GM23338 (cell line): Measurements from ENCODE around the gene KNTC1. TPM values are rescaled to one million over a fixed set of nuclear protein-coding genes. Genes with fewer than 3 reads are reported as not detected.
A peak's percentile ranks its signal among the peaks of the same experiment; 100 is the strongest.

ENCODE experiments used
- ATAC-seq: fragments of 200-7000 bp; cut with Tn5 transposase; 3 replicates; pipeline ENCODE4 v1.9.1; 2020
- DNase-seq: peaks from one replicate; pipeline ENCODE4 v3.0.0-alpha.2; 2015; ENCODE audit warnings: low spot score
- H2AFZ ChIP-seq: fragments of 200-600 bp; sonication (generic); 2 replicates; pipeline ENCODE4 v1.8.0; 2016; ENCODE audit warnings: antibody characterized with exemption, mild to moderate bottlenecking, moderate library complexity
- H3F3A ChIP-seq: fragments of 200-600 bp; sonication (generic); replicated peaks from 2 replicates; pipeline ENCODE4 v1.8.0; 2017; ENCODE audit warnings: antibody characterized with exemption, mixed run types, low read depth
- H3K27ac ChIP-seq: fragments of 200-600 bp; sonication (generic); 2 replicates; pipeline ENCODE4 v1.6.1; 2016; ENCODE audit warnings: low read depth
- H3K27me3 ChIP-seq: fragments of 200-600 bp; sonication (generic); 2 replicates; pipeline ENCODE4 v1.8.0; 2016; ENCODE audit warnings: mild to moderate bottlenecking, mixed run types, moderate library complexity; ENCODE audit not compliant: insufficient read depth
- H3K36me3 ChIP-seq: fragments of 200-600 bp; sonication (generic); 2 replicates; pipeline ENCODE4 v1.8.0; 2016; ENCODE audit warnings: mild to moderate bottlenecking; ENCODE audit not compliant: insufficient read depth
- H3K4me1 ChIP-seq: fragments of 200-600 bp; sonication (generic); 2 replicates; pipeline ENCODE4 v1.8.0; 2016; ENCODE audit warnings: mild to moderate bottlenecking, moderate library complexity; ENCODE audit not compliant: insufficient read depth
- H3K4me2 ChIP-seq: fragments of 200-600 bp; sonication (generic); 2 replicates; pipeline ENCODE4 v1.7.1; 2017; ENCODE audit warnings: mixed run types
- H3K4me3 ChIP-seq: fragments of 200-600 bp; sonication (generic); 2 replicates; pipeline ENCODE4 v1.6.1; 2016; ENCODE audit warnings: mixed run types
- H3K79me2 ChIP-seq: fragments of 200-600 bp; sonication (generic); replicated peaks from 2 replicates; pipeline ENCODE4 v1.8.0; 2017; ENCODE audit warnings: mild to moderate bottlenecking; ENCODE audit not compliant: insufficient read depth
- H3K9me2 ChIP-seq: fragments of 200-600 bp; sonication (generic); 2 replicates; pipeline ENCODE4 v1.8.0; 2017; ENCODE audit not compliant: insufficient read depth
- H4K20me1 ChIP-seq: fragments of 200-600 bp; sonication (generic); replicated peaks from 2 replicates; pipeline ENCODE4 v1.8.0; 2017; ENCODE audit warnings: mild to moderate bottlenecking; ENCODE audit not compliant: insufficient read depth
- H3K27ac Mint-ChIP-seq: 2 replicates; pipeline ENCODE4 v1.8.0; 2020; ENCODE audit warnings: inconsistent platforms, mild to moderate bottlenecking, moderate library complexity, mixed read lengths
- H3K27me3 Mint-ChIP-seq: 3 replicates; pipeline ENCODE4 v1.8.0; 2022; ENCODE audit warnings: low read depth, mild to moderate bottlenecking, moderate library complexity, mixed read lengths, inconsistent platforms; ENCODE audit not compliant: insufficient read depth, poor library complexity
- H3K36me3 Mint-ChIP-seq: 3 replicates; pipeline ENCODE4 v1.8.0; 2021; ENCODE audit warnings: low read depth, mild to moderate bottlenecking, inconsistent platforms, moderate library complexity, mixed read lengths
- H3K4me1 Mint-ChIP-seq: 3 replicates; pipeline ENCODE4 v1.8.0; 2020; ENCODE audit warnings: mild to moderate bottlenecking, inconsistent platforms, mixed read lengths
- H3K4me3 Mint-ChIP-seq: 3 replicates; pipeline ENCODE4 v1.8.0; 2021; ENCODE audit warnings: moderate library complexity, mild to moderate bottlenecking, inconsistent platforms, mixed read lengths
- H3K9me3 Mint-ChIP-seq: 3 replicates; pipeline ENCODE4 v1.8.0; 2020; ENCODE audit warnings: moderate library complexity, mild to moderate bottlenecking, inconsistent platforms, mixed read lengths
- CTCF ChIP-seq, 2 experiments: fragments of 200-600 bp in 1 of 2; sonication (generic) in 1 of 2; conservative IDR thresholded peaks; 2 replicates each; pipeline versions ENCODE4 v1.5.1 to v1.6.1; 2016 to 2017; ENCODE audit warnings: antibody characterized with exemption in 2 of 2, low read depth in 2 of 2, mild to moderate bottlenecking in 2 of 2, moderate library complexity in 1 of 2
- JUNB ChIP-seq: IDR thresholded peaks from one replicate; pipeline ENCODE4 v1.6.1; 2016; ENCODE audit warnings: antibody characterized with exemption; ENCODE audit not compliant: unreplicated experiment
- POLR2AphosphoS5 ChIP-seq: IDR thresholded peaks from 2 replicates; pipeline ENCODE4 v1.6.1; 2016; ENCODE audit warnings: antibody characterized with exemption, low read depth
- REST ChIP-seq: IDR thresholded peaks from one replicate; pipeline ENCODE4 v1.6.1; 2018; ENCODE audit warnings: antibody characterized with exemption; ENCODE audit not compliant: unreplicated experiment
- ZNF114 ChIP-seq: fragments of 250-450 bp; sonication (Bioruptor Pico); IDR thresholded peaks from 2 replicates; pipeline ENCODE4 v1.5.0; 2020; ENCODE audit warnings: mild to moderate bottlenecking, moderate library complexity
- polyA plus RNA-seq: library from polyadenylated mRNA; unstranded; fragments of >200 nt; fragmentation: Nextera tagmentation; extraction: Ambion mirVana; gene quantifications from 2 replicates; pipeline ENCODE4 v1.2.1, GENCODE V29; 2016
- total RNA-seq: library from RNA; depleted of rRNA; stranded (reverse); fragments of >200 nt; shearing (Covaris generic); gene quantifications from 2 replicates; pipeline ENCODE4 v1.2.3, GENCODE V29; 2014
- TF ChIP-seq, protein P1 (sequence below): IDR thresholded peaks from 2 replicates; pipeline ENCODE4 v1.6.1; 2016; ENCODE audit warnings: antibody characterized with exemption

Gene KNTC1
- total and polyA plus RNA-seq, 2 experiments from 2014 or later = 55.2 to 98.0 TPM

DNA sequence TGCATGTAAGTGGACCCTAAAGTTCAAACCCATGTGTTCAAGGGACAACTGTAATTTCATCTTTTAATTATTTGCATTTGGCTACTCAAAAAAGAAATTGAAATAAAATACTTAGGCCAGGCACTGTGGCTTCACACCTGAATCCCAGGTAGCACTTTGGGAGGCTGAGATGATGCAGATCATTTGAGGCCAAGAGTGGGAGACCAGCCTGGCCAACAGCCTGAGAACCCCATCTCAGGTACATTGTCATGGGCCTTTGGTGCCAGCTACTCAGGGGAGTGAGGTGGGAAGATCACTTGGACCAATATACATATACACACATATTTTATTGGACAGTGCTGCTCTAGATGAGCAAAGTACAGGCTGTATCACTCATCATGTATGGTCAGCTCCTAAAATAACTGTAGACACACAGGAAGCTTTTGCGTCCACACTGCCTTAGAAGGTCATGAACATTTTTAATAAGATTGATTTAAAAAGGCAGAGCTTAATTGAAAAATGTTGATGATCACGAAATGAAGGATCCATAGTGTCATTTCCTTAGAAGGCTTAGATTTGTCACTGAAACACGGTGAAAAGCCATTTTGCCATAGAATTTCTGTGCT lies 23.8 kb upstream of the KNTC1 start:
- Histone ChIP-seq H3K9me2 (no peaks in the 10 kb centered on the region), H3K36me3 (peaks cover 47% of the 10 kb centered on the region), H3K27ac (peak overlapping the region; percentile 47; the same call in 1 of the 2 replicates), H3K4me3 (no peak overlapping the region), H3K27me3 (no peaks in the 10 kb centered on the region), H3F3A (peaks cover 43% of the 10 kb centered on the region), H3K4me1 (peaks cover 5% of the 10 kb centered on the region), H4K20me1 (peaks cover 9% of the 10 kb centered on the region), H3K79me2 (peaks cover 23% of the 10 kb centered on the region), H3K4me2 (no peak overlapping the region), H2AFZ (no peak overlapping the region)
- no peak for TF ChIP-seq ZNF114 (CRISPR knock-in tag)
- TF ChIP-seq, protein P1, sequence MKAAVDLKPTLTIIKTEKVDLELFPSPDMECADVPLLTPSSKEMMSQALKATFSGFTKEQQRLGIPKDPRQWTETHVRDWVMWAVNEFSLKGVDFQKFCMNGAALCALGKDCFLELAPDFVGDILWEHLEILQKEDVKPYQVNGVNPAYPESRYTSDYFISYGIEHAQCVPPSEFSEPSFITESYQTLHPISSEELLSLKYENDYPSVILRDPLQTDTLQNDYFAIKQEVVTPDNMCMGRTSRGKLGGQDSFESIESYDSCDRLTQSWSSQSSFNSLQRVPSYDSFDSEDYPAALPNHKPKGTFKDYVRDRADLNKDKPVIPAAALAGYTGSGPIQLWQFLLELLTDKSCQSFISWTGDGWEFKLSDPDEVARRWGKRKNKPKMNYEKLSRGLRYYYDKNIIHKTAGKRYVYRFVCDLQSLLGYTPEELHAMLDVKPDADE = no peak
- no peak for TF ChIP-seq CTCF (conservative IDR thresholded peaks at IDR 0.05; ENCODE audit: low read depth in 2 of 2)
- TF ChIP-seq POLR2AphosphoS5 = 0 out of 2 replicates have a peak, but pooled peaks have one; percentile 16
- peaks cover 13% of the 10 kb centered on the region for H3K27me3 Mint-ChIP-seq
- no peak overlapping the region for H3K27ac Mint-ChIP-seq
- DNase-seq (no peak), ATAC-seq (no peak)
- H3K4me3 Mint-ChIP-seq = no peak overlapping the region
- H3K9me3 Mint-ChIP-seq = no peaks in the 10 kb centered on the region
- peaks cover 20% of the 10 kb centered on the region for H3K4me1 Mint-ChIP-seq
- H3K36me3 Mint-ChIP-seq = peaks cover 75% of the 10 kb centered on the region

DNA sequence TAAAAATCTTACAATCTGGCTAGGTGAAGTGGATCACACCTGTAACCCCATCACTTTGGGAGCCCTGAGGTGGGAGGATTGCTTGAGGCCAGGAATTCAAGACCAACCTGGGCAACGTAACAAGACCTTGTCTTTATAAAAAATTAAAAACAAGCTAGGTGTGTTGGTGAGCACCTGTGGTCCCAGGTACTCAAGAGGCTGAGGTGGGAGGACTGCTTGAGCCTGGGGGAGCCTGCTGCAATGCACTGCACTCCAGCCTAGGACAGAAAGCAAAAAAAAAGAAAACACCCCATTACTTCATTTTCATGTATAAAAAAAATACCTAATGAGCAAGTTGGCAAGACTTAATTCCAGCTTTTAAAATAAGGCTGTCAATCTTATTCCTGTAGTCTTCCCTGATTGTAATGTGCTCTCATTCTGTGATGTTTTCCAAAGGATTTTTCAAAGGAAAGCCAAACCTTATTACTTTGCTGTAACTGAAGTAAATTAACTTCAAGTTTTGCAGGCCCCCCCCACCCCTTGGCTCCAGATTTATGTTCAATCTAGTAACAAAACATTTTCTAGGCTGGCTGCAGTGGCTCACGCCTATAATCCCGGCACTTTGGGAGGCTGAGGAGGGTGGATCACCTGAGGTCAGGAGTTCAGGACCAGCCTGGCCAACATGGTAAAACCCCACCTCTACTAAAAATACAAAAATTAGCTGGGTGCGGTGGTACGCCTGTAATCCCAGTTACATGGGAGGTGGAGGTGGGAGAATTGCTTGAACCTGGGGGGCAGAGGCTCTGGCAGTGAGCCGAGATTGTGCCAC lies 23.1 kb upstream of the KNTC1 start:
- H3K9me3 Mint-ChIP-seq = no peaks in the 10 kb centered on the region
- DNase-seq = no peak
- Histone ChIP-seq H4K20me1 (peaks cover 15% of the 10 kb centered on the region), H3K4me1 (no peaks in the 10 kb centered on the region; the same call in 1 of the 2 replicates), H3F3A (peaks cover 49% of the 10 kb centered on the region), H2AFZ (no peak overlapping the region), H3K4me3 (no peak overlapping the region), H3K36me3 (peaks cover 54% of the 10 kb centered on the region), H3K27ac (peak overlapping the region; percentile 47), H3K4me2 (no peak overlapping the region), H3K9me2 (no peaks in the 10 kb centered on the region), H3K27me3 (no peaks in the 10 kb centered on the region), H3K79me2 (peaks cover 22% of the 10 kb centered on the region)
- no peak overlapping the region for H3K4me3 Mint-ChIP-seq
- peaks cover 76% of the 10 kb centered on the region for H3K36me3 Mint-ChIP-seq
- ATAC-seq = no peak
- peaks cover 13% of the 10 kb centered on the region for H3K27me3 Mint-ChIP-seq
- H3K27ac Mint-ChIP-seq = 0 out of 2 replicates have a peak overlapping the region, but pooled peaks have one; percentile 36
- TF ChIP-seq REST (no peak), JUNB (no peak), ZNF114 (CRISPR knock-in tag) (no peak)
- H3K4me1 Mint-ChIP-seq = peaks cover 14% of the 10 kb centered on the region
